Rectal smooth muscle tissue (tissue), 1 donor: ENCODE results near the gene AMDHD2.
A peak's percentile ranks its signal among the peaks of the same experiment; 100 is the strongest.
"Not testable (repeated sequence)": the region's sequence is repeated elsewhere in the genome, so short reads cannot be mapped to it uniquely, and the experiment has no call there.

ENCODE experiments used
- H3K27ac ChIP-seq: one replicate; pipeline ENCODE4 v1.7.0; 2013; ENCODE audit warnings: low read depth, low read length, inconsistent platforms
- H3K27me3 ChIP-seq: one replicate; pipeline ENCODE4 v1.7.0; 2013; ENCODE audit warnings: low read length; ENCODE audit not compliant: control insufficient read depth, insufficient read depth
- H3K36me3 ChIP-seq: one replicate; pipeline ENCODE4 v1.7.0; 2013; ENCODE audit warnings: low read length; ENCODE audit not compliant: control insufficient read depth, insufficient read depth
- H3K4me1 ChIP-seq: one replicate; pipeline ENCODE4 v1.7.0; 2013; ENCODE audit warnings: low read length; ENCODE audit not compliant: control insufficient read depth, insufficient read depth
- H3K4me3 ChIP-seq: one replicate; pipeline ENCODE4 v1.7.0; 2013; ENCODE audit warnings: low read length
- H3K9ac ChIP-seq: one replicate; pipeline ENCODE4 v1.7.0; 2013; ENCODE audit warnings: low read length

AMDHD2 gene

GRCh38 chr16:2530629-2531318 is 10.6 kb downstream of the AMDHD2 start:
- Histone ChIP-seq H3K36me3 (peaks cover 12% of the 10 kb centered on the region), H3K27ac (peak overlapping the region; percentile 88), H3K9ac (peak overlapping the region; percentile 74), H3K4me3 (peak overlapping the region; percentile 69), H3K4me1 (peaks cover 6% of the 10 kb centered on the region), H3K27me3 (no peaks in the 10 kb centered on the region)

- Histone ChIP-seq H3K4me3 (peak within 1 kb of the TSS; percentile 87), H3K27ac (peak within 1 kb of the TSS; percentile 88), H3K4me1 (peaks cover 6% of the 10 kb centered on the region), H3K27me3 (no peaks in the 10 kb centered on the region), H3K9ac (peak within 1 kb of the TSS; percentile 86), H3K36me3 (peaks cover 7% of the 10 kb centered on the region)
Observed at GRCh38 chr16:2531371-2531695, 11.2 kb downstream of the AMDHD2 start, which contains the start of gene CEMP1. Gene CEMP1, minus strand, starts transcription at chr16:2531408. Its CDS starts 335 bp downstream, at chr16:2531073.

- H3K27ac ChIP-seq = peak overlapping the region; percentile 88
- H3K4me1 ChIP-seq = peaks cover 6% of the 10 kb centered on the region
- no peaks in the 10 kb centered on the region for H3K27me3 ChIP-seq
- peak overlapping the region; percentile 86 for H3K9ac ChIP-seq
- H3K4me3 ChIP-seq = peak overlapping the region; percentile 87
- H3K36me3 ChIP-seq = peaks cover 7% of the 10 kb centered on the region
Observed at GRCh38 chr16:2531696-2532493, 11.7 kb downstream of the AMDHD2 start.

- Histone ChIP-seq H3K27ac (peak overlapping the region; percentile 86), H3K27me3 (no peaks in the 10 kb centered on the region), H3K4me1 (peaks cover 6% of the 10 kb centered on the region), H3K9ac (peak overlapping the region; percentile 86), H3K36me3 (peaks cover 7% of the 10 kb centered on the region), H3K4me3 (peak overlapping the region; percentile 87)
Observed at GRCh38 chr16:2532494-2533141, 12.4 kb downstream of the AMDHD2 start.

GRCh38 chr16:2533142-2533755 is 13.1 kb downstream of the AMDHD2 start:
- not testable (repeated sequence) for H3K36me3 ChIP-seq, H3K27me3 ChIP-seq, H3K9ac ChIP-seq, H3K4me1 ChIP-seq
- peak overlapping the region; percentile 87 for H3K4me3 ChIP-seq
- H3K27ac ChIP-seq = peak overlapping the region; percentile 86

- Histone ChIP-seq H3K27ac (no peak overlapping the region), H3K4me1 (peaks cover 6% of the 10 kb centered on the region), H3K36me3 (no peaks in the 10 kb centered on the region), H3K27me3 (no peaks in the 10 kb centered on the region), H3K9ac (no peak overlapping the region), H3K4me3 (no peak overlapping the region)
Observed at GRCh38 chr16:2533912-2534311, 13.7 kb downstream of the AMDHD2 start.

GRCh38 chr16:2534335-2534734 is 14.2 kb downstream of the AMDHD2 start:
- H3K9ac ChIP-seq, H3K4me1 ChIP-seq, H3K36me3 ChIP-seq, H3K27me3 ChIP-seq, H3K4me3 ChIP-seq, H3K27ac ChIP-seq: not testable (repeated sequence)

GRCh38 chr16:2535625-2536013 is 15.4 kb downstream of the AMDHD2 start:
- Histone ChIP-seq H3K36me3 (no peaks in the 10 kb centered on the region), H3K4me1 (peaks cover 10% of the 10 kb centered on the region), H3K27ac (no peak overlapping the region), H3K9ac (no peak overlapping the region), H3K27me3 (no peaks in the 10 kb centered on the region), H3K4me3 (no peak overlapping the region)

- Histone ChIP-seq H3K9ac (peak within 1 kb of the TSS; percentile 56), H3K36me3 (no peaks in the 10 kb centered on the region), H3K4me1 (peaks cover 5% of the 10 kb centered on the region), H3K27ac (peak within 1 kb of the TSS; percentile 79), H3K4me3 (peak within 1 kb of the TSS; percentile 82), H3K27me3 (no peaks in the 10 kb centered on the region)
Observed at GRCh38 chr16:2537451-2538379, 17.5 kb downstream of the AMDHD2 start, which contains the start of gene PDPK1. Gene PDPK1, plus strand, starts transcription at chr16:2538021. Its CDS starts 92 bp downstream, at chr16:2538113.

- not testable (repeated sequence) for H3K9ac ChIP-seq, H3K27me3 ChIP-seq, H3K27ac ChIP-seq, H3K4me1 ChIP-seq, H3K4me3 ChIP-seq, H3K36me3 ChIP-seq
Observed at GRCh38 chr16:2539192-2539844, 19.1 kb downstream of the AMDHD2 start.

- H3K36me3 ChIP-seq, H3K4me1 ChIP-seq, H3K9ac ChIP-seq, H3K4me3 ChIP-seq, H3K27ac ChIP-seq, H3K27me3 ChIP-seq: not testable (repeated sequence)
Observed at GRCh38 chr16:2539845-2540458, 19.8 kb downstream of the AMDHD2 start.
